ENCODE results near the gene SHISAL2A. TPM values are rescaled to one million over a fixed set of nuclear protein-coding genes. Genes with fewer than 3 reads are reported as not detected.
A peak's percentile ranks its signal among the peaks of the same experiment; 100 is the strongest.

The SHISAL2A gene
- polyA plus RNA-seq (2014; cell fraction: cytosol; rRNA removed): 0.19 and 0.83 TPM in 2 replicates
- 0.15 and 0.46 TPM in 2 replicates for polyA plus RNA-seq (2014; cell fraction: nucleus; rRNA removed)

DNA sequence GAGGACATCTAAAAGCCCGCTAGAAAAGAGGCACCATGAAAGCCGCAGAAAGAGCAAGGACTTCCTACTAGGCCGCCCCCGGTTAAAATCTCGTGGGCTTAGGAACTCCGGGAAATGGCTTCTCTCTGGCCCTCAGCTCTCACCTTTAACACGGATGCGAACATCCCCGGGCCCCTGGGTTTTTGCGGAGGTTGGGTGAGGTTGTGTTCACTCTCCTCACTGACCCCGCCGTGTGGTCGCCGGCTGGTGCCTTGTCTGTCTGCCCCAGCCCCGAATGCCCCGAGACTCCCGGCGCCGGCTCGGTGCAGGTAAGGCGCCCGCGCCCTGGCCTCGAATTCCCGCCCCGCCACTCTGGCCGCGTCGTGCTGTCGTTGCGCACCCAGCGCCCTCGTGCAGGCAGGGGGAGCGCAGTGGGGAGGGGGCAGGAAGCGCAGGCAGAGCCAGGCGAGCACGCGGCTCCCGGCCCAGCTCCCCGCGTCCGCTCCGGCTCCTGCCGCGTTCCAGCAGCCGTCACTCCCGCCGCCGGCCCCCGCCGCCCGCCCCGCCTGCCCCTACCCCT lies at the start of gene SHISAL2A:
TSS of gene SHISAL2A (plus strand) at position 437 of the 559 bp plus-strand sequence. CDS start 326 bp downstream, outside the sequence.
- DNase-seq (ENCODE audit: low spot score): no peak

DNA sequence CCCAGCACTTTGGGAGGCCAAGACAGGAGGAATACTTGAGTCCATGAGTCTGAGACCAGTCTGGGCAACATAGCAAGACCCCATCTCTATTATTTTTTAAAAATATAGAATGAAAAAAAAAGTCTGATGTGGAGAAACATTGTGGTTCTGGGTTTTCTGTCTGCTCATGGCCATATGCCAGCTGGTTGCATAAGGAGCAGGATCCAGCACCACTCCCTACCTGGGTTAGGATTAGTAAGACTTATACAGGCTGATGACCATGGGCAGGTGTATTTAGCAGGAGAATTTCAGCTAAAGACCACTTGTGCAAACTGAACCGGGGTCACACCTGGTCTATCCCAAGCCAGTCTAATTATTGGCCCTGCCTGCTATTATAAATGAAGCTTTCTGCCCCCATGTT lies 47.5 kb upstream of the SHISAL2A start:
- DNase-seq (ENCODE audit: low spot score): no peak

DNA sequence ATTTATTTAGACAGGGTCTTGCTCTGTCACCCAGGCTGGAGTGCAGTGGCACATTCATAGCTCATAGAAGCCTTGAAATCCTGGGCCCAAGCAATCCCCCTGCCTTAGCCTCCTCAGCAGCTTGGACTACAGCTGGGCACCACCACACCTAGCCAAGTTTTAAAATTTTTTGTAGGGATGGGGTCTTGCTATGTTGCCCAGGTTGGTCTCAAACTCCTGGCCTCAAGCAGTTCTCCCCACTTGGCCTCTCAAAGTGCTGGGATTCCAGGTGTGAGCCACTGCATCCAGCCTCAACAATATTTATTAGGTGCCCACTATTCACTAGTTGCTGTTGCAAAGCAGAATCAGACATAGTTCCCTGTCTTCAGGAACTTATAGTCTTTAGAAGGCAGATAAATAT lies 44.9 kb upstream of the SHISAL2A start:
- DNase-seq (ENCODE audit: low spot score): no peak

DNA sequence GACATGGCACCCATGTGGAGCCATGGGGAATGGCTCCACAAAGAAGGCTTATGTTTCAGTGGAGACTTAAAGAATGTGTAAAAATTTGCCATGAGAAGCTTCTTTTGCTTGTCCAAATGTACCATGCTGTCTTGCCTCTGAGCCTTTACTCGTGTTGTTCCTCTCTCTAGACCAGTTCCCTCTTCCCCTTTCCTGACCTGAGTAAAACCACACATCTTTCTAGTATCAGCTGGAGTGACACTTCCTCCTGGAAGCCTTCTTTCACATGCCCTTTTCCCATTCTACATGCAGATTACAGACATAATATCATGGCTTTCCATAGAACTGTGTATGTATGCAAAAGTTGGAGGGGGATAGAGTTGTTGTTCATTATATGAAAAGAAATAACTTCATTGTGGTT lies 44.4 kb upstream of the SHISAL2A start:
- no peak for DNase-seq (ENCODE audit: low spot score)

DNA sequence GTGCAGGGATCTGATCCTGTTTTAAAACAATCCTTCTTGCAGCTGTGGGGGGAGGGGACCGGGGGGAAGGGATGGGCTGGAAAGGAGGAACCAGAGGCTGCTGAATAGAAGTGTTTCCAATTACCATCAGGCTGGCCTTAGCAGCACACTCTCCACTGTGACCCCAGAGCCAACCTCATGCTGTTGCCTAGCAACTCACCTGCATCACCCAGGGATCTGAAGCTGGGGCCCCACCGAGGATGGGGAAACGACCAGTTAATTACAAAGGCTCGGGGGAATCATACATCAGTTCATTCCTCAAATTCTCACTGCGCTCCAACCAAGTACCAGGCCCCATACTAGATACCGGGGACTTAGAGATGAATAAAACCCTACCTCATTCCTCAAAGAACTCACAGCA lies 42.7 kb upstream of the SHISAL2A start:
- peak; percentile 87 for DNase-seq (ENCODE audit: low spot score)

DNA sequence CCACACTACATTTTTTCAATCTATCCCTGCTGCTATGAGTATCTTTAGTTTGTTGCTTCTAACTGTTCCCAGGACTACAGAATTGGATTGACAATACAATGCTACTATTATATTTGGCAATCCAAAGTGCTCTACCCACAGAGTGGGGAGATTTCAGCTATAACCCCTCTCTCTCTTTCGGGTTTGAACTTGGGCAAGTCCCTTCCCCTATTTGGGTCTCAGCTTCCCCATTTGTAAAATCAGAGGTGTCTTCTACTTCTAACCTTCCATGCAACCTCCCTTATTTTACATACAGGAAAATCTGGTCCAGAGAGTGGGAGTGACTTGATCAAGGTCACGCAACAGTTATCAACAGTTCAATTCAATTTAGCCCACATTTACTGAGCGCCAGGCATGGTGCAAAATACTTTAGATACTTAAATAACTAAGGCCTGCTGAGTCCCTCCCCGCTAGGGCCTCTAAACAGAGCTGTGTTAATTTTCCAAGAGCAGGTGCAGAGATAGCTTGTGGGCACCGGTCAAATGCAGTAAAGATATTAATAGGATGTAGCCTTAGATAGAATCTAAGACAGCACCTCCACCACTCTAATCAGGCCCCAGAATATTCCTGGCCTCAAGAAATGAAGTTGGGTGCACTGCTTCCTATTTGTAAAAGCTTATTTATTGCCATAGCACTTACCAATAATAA lies 40.2 kb upstream of the SHISAL2A start:
- no peak for DNase-seq (ENCODE audit: low spot score)

DNA sequence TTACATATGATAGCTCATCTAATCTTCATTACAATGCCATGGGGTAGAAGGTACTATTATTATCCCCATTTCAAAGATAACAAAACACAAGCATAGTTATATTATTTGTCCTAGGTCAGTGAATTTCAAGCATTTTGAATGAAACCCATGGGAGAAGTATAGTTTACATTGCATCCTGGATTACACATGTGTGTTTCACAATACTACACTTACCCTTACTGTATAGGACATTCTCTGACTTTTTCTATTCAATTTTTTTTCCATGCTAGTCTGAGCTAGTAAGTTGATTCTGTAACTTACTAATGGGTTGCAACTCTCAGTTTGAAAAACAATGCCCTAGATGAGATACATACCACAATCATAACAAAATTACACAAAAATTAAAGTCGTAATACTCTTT lies 39.5 kb upstream of the SHISAL2A start:
- DNase-seq (ENCODE audit: low spot score): no peak

DNA sequence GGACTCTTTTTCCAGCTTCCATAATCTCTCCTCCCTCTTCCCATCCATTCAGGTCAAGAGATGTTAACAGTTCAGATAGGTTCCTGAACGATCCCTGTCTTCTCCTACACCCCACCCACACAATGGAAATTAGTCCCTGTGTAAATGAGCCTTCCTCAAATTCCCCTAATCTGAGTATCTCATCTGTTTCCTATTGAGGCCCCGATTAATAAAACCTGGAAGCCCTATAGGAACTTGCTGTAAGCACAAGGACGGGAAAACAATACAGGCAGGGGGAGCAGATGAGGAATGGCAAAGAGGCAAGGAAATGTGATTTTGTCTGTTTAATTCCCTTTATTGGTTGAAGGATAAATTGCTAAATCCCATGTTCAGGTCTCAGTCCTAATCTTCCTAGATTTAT lies 37.9 kb upstream of the SHISAL2A start:
- DNase-seq (ENCODE audit: low spot score): no peak

DNA sequence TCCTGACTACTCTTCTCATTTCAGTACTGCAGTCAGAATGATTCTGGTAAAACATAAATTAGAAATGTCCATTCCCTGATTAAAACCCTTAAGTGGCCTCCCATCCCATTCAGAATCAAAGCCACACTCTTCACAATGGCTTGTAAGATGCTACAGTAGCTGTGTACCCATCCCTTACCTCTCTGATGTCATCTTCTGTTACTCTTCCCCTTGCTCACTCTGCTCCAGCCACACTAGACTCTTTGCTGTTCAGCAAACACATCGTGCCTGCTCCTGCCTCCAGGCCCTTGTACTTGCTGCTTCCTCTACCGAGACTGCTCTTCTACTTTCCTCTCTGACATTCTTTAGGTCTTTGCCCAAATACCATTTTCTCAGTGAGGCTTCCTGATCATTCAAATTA lies 35.1 kb upstream of the SHISAL2A start:
- no peak for DNase-seq (ENCODE audit: low spot score)

DNA sequence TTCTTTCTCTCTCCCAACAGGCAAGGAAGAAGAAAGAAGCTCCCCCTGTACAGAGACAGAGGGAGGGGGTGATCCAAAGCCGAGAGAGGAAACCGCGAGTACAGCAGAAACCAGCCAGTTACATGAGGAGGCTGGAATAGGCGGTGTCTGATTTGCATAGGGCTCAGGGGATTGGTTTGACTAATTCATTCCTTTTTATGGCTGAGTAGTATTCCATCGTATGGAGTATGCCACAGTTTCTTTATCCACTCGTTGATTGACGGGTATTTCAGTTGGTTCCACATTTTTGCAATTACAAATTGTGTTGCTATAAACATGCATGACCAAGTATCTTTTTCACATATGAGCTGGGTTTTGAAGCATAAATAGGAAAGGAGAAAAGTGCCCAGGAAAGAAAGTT lies 34.2 kb upstream of the SHISAL2A start:
- no peak for DNase-seq (ENCODE audit: low spot score)

DNA sequence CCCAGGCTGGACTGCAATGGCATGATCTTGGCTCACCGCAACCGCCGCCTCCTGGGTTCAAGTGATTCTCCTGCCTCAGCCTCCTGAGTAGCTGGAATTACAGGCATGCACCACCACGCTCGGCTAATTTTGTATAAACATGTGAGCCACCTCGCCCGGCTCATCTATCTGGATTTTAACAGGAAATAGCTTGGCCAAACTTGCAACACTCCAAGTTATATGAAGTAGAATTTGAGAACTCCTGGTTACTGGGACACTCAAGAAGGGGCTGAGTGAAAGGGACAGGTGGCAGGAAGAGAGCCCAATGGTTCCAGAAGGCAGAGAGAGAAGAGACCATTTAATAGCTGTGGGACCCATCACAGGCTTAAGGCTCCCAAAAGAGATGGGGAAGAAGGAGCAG lies 33.7 kb upstream of the SHISAL2A start:
- DNase-seq (ENCODE audit: low spot score): no peak

DNA sequence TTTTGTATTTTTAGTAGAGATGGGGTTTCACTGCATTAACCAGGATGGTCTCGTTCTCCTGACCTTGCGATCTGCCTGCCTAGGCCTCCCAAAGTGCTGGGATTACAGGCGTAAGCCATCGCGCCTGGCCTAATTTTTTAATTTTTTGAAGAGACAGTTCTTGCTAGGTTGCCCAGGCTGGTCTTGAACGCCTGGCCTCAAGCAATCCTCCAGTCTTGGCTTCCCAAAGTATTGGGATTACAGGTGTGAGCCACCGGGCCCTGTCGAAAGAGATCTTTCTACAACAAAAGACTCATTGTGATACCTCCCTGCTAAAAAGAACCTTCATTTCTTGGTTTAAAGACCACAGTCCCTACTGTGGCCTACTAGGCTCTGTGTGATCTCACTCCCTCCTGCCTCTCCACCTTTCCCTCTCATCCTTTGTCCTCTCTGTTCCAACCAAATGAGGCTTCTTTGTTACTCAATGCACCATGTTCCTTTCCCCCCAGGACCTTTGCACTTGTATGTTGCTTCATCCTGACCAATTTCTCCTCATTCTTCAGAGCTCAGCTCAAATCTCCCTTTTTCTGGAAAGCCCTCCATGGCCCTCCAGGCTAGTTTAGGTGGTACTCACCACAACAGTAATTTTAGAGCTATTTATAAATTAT lies 32.3 kb upstream of the SHISAL2A start:
- DNase-seq (ENCODE audit: low spot score): no peak

DNA sequence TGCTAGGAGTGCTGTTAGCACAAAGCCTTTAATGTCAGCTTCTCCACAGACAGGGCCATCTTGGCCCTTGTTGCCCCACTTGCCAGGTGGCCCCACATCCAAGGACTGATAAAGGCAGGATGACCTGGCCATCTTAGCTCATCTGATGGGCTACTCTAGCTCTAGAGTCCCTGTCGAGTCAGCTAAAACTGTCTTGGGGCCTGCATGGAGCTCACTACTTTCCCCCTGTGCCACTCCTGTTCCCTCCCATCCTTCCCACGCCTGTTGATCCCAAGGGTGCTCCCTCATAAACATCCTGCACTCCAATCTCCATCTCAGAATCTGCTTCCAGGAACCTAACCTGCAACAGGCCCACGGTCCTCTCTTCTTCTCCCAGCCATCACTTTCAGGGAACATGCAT lies 31.4 kb upstream of the SHISAL2A start:
- no peak for DNase-seq (ENCODE audit: low spot score)

DNA sequence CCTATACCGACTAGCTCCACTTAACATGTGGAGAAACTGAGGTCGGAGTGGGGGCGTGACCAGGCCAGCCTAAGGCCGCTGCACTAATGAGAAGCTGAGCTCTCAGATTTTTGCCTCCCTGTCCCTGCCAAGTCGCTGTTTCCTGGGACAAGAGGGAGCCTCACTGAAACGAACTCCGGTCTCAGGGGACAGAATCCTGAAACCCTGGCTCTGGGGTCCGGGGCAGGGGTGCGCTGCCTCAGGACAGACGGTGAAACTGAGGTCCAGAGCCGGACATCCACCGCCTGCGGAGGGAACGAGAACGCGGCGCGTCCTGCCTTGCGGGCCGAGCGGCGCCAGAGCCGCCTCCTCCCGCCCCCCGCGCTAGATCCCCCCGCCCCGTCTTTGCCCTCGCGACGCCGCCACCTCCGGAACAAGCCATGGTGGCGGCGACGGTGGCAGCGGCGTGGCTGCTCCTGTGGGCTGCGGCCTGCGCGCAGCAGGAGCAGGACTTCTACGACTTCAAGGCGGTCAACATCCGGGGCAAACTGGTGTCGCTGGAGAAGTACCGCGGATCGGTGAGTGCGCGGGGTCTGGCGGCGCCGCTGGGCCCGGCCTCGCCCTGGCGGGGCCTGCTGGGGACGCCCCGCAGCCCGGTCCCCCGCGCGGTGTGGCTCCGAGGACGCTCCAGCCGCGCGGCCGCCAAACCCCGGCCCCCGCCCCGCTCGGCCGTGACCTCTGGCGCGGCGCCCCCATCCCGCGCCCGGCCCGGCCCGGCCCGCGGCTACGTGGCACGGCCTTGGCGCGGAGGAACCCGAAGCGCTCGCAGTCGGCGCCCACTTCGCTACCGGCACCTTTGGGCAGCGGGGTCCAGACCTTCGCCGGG lies 30.7 kb upstream of the SHISAL2A start, which contains the start of gene GPX7:
TSS of gene GPX7 (plus strand) at position 381 of the 865 bp plus-strand sequence. CDS start at position 420, 39 bp downstream.
- DNase-seq (ENCODE audit: low spot score): no peak

DNA sequence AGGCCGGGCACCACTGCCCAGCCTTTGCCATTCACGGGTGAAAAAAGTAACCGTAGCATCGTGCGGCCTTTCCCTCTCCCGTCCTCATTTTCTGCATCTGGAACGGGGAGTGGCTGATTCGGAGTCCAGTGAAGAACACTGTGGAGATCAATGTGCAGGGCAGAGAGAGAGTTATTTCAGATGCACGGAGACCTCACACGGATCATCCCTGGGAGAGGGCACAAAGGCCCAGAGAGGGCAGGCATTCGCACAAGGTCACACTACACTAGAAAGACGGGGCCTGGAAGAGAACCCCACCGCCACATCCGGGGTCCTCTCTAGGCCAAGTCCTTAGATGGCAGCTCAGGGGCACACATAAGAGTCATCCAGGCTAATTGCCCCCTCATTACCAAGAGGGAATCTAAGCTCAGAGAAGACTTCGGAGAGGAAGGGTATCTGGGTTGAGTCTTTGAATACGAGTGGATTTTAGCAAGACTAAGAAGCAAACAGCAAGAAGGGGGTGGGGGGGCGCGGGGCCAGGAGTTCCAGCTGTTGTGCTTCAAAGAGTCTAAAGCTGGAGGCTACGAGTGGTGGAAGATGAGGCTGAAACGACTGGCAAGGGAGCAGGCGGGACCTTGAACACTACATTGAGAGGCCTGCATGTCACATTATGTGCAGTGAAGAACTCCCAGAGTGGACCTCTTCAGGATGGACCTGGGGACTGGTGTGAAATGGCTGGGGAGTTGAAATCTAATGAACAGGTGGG lies 29.9 kb upstream of the SHISAL2A start:
- DNase-seq (ENCODE audit: low spot score): no peak

DNA sequence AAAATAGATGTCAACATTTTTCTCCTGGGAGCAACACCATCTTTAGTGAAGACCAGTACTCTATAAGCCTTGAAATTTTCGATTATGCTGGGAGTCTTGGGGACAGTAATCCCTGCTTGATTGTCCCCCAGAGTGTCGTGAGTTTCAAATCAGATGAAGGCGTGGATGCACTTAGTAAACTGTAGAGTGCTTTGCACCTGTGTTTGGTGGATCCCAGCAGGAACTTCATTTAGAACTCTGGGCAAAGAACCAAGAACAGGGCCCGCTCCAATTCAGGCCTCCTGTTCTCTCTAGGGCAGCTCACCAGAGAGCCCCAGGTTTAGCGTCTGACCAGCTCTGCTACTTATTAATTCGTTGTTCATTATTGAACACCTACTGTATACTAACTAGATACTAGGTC lies 29.3 kb upstream of the SHISAL2A start:
- DNase-seq (ENCODE audit: low spot score): no peak

DNA sequence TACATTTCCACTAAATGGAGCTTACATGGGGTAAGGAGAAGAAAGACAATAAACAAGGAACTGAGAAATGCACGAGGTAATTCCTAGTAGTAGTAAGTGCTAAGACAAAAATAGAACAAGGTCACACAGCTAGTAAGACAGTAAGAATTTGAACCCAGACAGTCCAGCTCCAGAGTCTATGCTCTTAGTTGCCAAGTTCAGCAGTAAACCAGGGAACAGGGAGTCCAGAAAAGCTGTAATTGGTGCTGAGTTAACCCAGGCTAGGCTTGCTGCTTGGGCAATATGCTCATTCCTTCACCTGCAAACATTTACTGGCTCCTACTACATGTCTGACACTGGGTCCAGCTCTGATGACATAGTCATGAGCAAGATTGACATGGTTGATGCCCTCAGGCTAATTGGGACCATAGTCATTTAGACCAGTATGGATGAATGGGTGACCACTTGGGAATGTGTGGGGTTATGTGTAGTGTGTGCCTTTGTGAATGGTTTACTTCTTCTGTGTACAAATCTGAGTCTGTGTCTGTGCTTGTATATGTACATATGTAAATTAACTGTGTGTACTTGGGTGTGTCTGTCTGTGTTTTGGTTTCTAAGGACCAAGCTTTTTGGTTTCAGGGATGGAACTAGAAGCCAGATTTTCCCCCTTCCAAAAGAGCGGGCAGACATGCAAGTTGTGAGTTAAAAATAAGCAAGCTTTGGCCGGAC lies 28.8 kb upstream of the SHISAL2A start:
- DNase-seq (ENCODE audit: low spot score): no peak

DNA sequence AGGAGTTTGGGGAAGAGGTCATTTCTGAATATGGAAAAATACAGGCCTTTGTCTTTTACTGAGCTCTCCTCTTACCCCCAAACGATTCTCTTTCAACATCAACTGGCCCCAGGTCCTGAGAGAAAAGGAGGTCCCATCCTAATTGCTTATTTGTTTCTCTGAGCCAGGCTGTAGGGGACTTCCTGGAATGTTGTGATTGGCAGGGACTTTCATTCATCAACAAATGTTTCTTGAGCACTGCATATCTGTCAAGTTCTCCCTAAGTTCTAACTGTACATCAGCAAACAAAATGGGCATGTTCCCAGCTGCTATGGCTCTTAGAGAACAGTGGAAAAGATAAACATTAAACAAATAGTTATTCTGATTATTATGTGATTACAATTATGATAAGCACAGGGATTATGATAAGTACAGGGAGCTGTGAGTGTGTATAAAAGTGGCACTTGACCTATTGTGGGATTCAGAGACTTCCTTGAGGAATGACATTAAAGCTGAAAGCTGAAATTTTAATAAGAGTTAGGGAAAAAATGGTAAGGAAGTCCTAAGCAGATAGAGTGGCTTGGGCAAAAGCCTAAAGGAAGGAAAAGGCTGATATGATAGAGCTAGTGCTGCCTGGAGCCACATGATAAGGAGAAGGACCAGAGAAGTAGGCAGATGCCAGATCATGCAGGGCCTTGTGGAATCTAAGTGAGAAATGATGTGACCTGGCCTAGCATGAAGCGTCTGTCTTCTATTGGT lies 19.2 kb upstream of the SHISAL2A start:
- no peak for DNase-seq (ENCODE audit: low spot score)

DNA sequence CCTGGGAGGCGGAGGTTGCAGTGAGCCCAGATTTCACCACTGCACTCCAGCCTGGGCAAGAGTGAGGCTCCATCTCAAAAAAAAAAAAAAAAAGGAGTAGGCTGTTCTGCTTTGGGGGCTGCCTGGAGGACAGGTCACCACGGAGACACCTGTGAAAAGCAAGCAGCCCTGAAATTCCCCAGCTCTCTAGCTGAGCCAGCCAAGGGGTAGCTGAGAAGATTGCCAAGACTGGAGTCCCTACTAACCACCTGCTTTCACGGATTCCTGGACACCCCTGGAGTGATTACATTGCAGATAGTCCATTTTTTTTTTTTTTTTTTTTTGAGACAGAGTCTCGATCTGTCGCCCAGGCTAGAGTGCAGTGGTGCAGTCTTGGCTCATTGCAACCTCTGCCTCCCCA lies 18.3 kb upstream of the SHISAL2A start:
- no peak for DNase-seq (ENCODE audit: low spot score)

Measured in SK-N-DZ (cell line).